H1 (cell line): ENCODE data around the gene CLPTM1L. TPM values are rescaled to one million over a fixed set of nuclear protein-coding genes. Genes with fewer than 3 reads are reported as not detected.

Experiments used
- CTCF ChIA-PET: fragments of 300-600 bp; sonication (Branson Sonifier 250); formaldehyde crosslinking; loops from one replicate; lab custom pipeline; 2021; ENCODE audit not compliant: partially characterized antibody; lab: Charles Lee
- POLR2A ChIA-PET: fragments of 300-600 bp; sonication (Branson Sonifier 250); formaldehyde crosslinking; loops from one replicate; lab custom pipeline; 2021; ENCODE audit warnings: inconsistent platforms; ENCODE audit not compliant: partially characterized antibody; lab: Charles Lee
- DNase-seq, 2 experiments: peaks; one replicate each; pipeline versions ENCODE4 v3.0.0 to v3.0.0-alpha.2; 2010 to 2022; ENCODE audit warnings: low spot score in 2 of 2, low read depth in 1 of 2, mixed read lengths in 1 of 2
- FAIRE-seq: peaks from 2 replicates; lab custom pipeline; 2011; peaks lifted over from hg19 to GRCh38; lab: Jason Lieb, UNC
- H2AFZ ChIP-seq: 2 replicates; pipeline ENCODE4 v1.8.1; 2012; ENCODE audit warnings: low read length, inconsistent platforms
- H2AK5ac ChIP-seq: 2 replicates; pipeline ENCODE4 v1.6.1; 2013; ENCODE audit warnings: low read depth, low read length
- H2BK120ac ChIP-seq: replicated peaks from 2 replicates; pipeline ENCODE3; 2013; ENCODE audit warnings: low read depth, low read length, inconsistent platforms
- H2BK12ac ChIP-seq: 2 replicates; pipeline ENCODE4 v1.6.1; 2013; ENCODE audit warnings: low read depth, low read length
- H2BK15ac ChIP-seq: 2 replicates; pipeline ENCODE4 v1.6.1; 2013; ENCODE audit warnings: low read length
- H2BK20ac ChIP-seq: 2 replicates; pipeline ENCODE4 v1.6.1; 2013; ENCODE audit warnings: low read length
- H2BK5ac ChIP-seq: 2 replicates; pipeline ENCODE4 v1.6.1; 2013; ENCODE audit warnings: low read depth, low read length
- H3K14ac ChIP-seq: 2 replicates; pipeline ENCODE4 v1.6.1; 2013; ENCODE audit warnings: inconsistent platforms; ENCODE audit not compliant: insufficient read length
- H3K18ac ChIP-seq: 2 replicates; pipeline ENCODE4 v1.6.1; 2013; ENCODE audit warnings: low read length; ENCODE audit errors: extremely low read depth
- H3K23ac ChIP-seq: 2 replicates; pipeline ENCODE4 v1.6.1; 2013; ENCODE audit warnings: inconsistent platforms; ENCODE audit not compliant: insufficient read length
- H3K23me2 ChIP-seq: 2 replicates; pipeline ENCODE4 v1.6.1; 2013; ENCODE audit warnings: low read depth, low read length
- H3K27ac ChIP-seq: 2 replicates; pipeline ENCODE4 v1.6.1; 2011; ENCODE audit warnings: low read depth, low read length, inconsistent platforms
- H3K27me3 ChIP-seq, 4 experiments: replicated peaks in 1 of 4; 1 replicate in 1 of 4; 2 replicates in 3 of 4; pipeline versions ENCODE4 v1.6.1 to v1.8.1; 2011 to 2013; ENCODE audit warnings: low read length in 3 of 4, mild to moderate bottlenecking in 3 of 4, inconsistent platforms in 2 of 4, mixed read lengths in 2 of 4, moderate library complexity in 1 of 4; ENCODE audit not compliant: control insufficient read depth in 3 of 4, insufficient read depth in 3 of 4; ENCODE audit errors: extremely low read depth in 1 of 4
- H3K36me3 ChIP-seq, 4 experiments: 2 replicates each; pipeline versions ENCODE4 v1.6.1 to v1.8.1; 2011 to 2013; ENCODE audit warnings: mild to moderate bottlenecking in 4 of 4, low read length in 3 of 4, moderate library complexity in 2 of 4, control low read depth in 1 of 4, inconsistent platforms in 1 of 4; ENCODE audit not compliant: insufficient read depth in 4 of 4, control insufficient read depth in 2 of 4
- H3K4ac ChIP-seq: replicated peaks from 2 replicates; pipeline ENCODE3; 2013; ENCODE audit warnings: low read length, low read depth, mixed read lengths, inconsistent platforms; ENCODE audit not compliant: insufficient read length
- H3K4me1 ChIP-seq, 4 experiments: replicated peaks in 1 of 4; 1 replicate in 1 of 4; 2 replicates in 3 of 4; pipeline versions ENCODE4 v1.6.1 to v1.8.1; 2011 to 2013; ENCODE audit warnings: low read length in 3 of 4, inconsistent platforms in 2 of 4, mixed read lengths in 1 of 4; ENCODE audit not compliant: insufficient read depth in 4 of 4, control insufficient read depth in 3 of 4
- H3K4me2 ChIP-seq, 2 experiments: 2 replicates each; pipeline versions ENCODE4 v1.6.1 to v1.8.1; 2011 to 2013; ENCODE audit warnings: low read depth in 2 of 2, low read length in 2 of 2, control low read depth in 1 of 2, inconsistent platforms in 1 of 2, mild to moderate bottlenecking in 1 of 2; ENCODE audit not compliant: insufficient read depth in 1 of 2
- H3K4me3 ChIP-seq, 4 experiments: fragments of 200-600, 300-600 bp in 1 of 4; sonication (generic), shearing (Covaris generic), sonication (Bioruptor Twin) in 1 of 4; 2 replicates each; pipeline versions ENCODE4 v1.5.1 to v1.8.1; 2011 to 2016; ENCODE audit warnings: low read length in 4 of 4, low read depth in 3 of 4, control low read depth in 2 of 4, inconsistent platforms in 2 of 4, mild to moderate bottlenecking in 2 of 4, mixed read lengths in 1 of 4, moderate library complexity in 1 of 4; ENCODE audit not compliant: insufficient read depth in 2 of 4; ENCODE audit errors: extremely low read depth in 1 of 4
- H3K56ac ChIP-seq: replicated peaks from 2 replicates; pipeline ENCODE3; 2013; ENCODE audit warnings: low read depth, mild to moderate bottlenecking, mixed read lengths, low read length, inconsistent platforms; ENCODE audit not compliant: insufficient read length
- H3K79me1 ChIP-seq: 2 replicates; pipeline ENCODE4 v1.6.1; 2013; ENCODE audit warnings: low read depth, low read length, control low read depth
- H3K79me2 ChIP-seq, 2 experiments: 2 replicates each; pipeline versions ENCODE4 v1.6.1 to v1.8.1; 2012 to 2013; ENCODE audit warnings: low read length in 2 of 2, mild to moderate bottlenecking in 2 of 2, inconsistent platforms in 1 of 2; ENCODE audit not compliant: insufficient read depth in 2 of 2, control insufficient read depth in 1 of 2
- H3K9ac ChIP-seq, 4 experiments: replicated peaks in 1 of 4; 1 replicate in 1 of 4; 2 replicates in 3 of 4; pipeline versions ENCODE4 v1.6.1 to v1.8.1; 2011 to 2013; ENCODE audit warnings: low read depth in 3 of 4, low read length in 3 of 4, control low read depth in 2 of 4, mild to moderate bottlenecking in 2 of 4, moderate library complexity in 2 of 4, inconsistent platforms in 1 of 4; ENCODE audit errors: extremely low read depth in 1 of 4
- H3K9me3 ChIP-seq, 2 experiments: 2 replicates each; pipeline versions ENCODE4 v1.6.1 to v1.8.1; 2012 to 2013; ENCODE audit warnings: mild to moderate bottlenecking in 2 of 2, moderate library complexity in 2 of 2, control low read depth in 1 of 2, inconsistent platforms in 1 of 2, low read depth in 1 of 2, low read length in 1 of 2, mixed read lengths in 1 of 2; ENCODE audit not compliant: insufficient read depth in 2 of 2
- H4K20me1 ChIP-seq, 2 experiments: replicated peaks in 1 of 2; 2 replicates each; pipeline versions ENCODE3 to v1.8.1; 2011 to 2013; ENCODE audit warnings: inconsistent platforms in 2 of 2, low read length in 2 of 2, mild to moderate bottlenecking in 1 of 2; ENCODE audit not compliant: insufficient read depth in 2 of 2, control insufficient read depth in 1 of 2
- H4K5ac ChIP-seq: 2 replicates; pipeline ENCODE4 v1.6.1; 2013; ENCODE audit warnings: low read length, low read depth, mixed read lengths, inconsistent platforms; ENCODE audit not compliant: insufficient read length
- H4K8ac ChIP-seq: 2 replicates; pipeline ENCODE4 v1.8.0; 2013; ENCODE audit warnings: mild to moderate bottlenecking, moderate library complexity, low read length, inconsistent platforms; ENCODE audit not compliant: insufficient read depth; ENCODE audit errors: extremely low read depth
- H4K91ac ChIP-seq: replicated peaks from 2 replicates; pipeline ENCODE3; 2013; ENCODE audit warnings: low read length, mixed read lengths, inconsistent platforms; ENCODE audit not compliant: insufficient read length
- BACH1 ChIP-seq: IDR thresholded peaks from 2 replicates; pipeline ENCODE4 v1.6.1; 2012; ENCODE audit warnings: low read length, improper control_type of control experiment
- BCL11A ChIP-seq, 2 experiments: IDR thresholded peaks; one replicate each; pipeline ENCODE4 v1.6.1; 2011; ENCODE audit warnings: low read depth in 2 of 2, low read length in 2 of 2, mild to moderate bottlenecking in 2 of 2
- BRCA1 ChIP-seq: IDR thresholded peaks from 2 replicates; pipeline ENCODE4 v1.6.1; 2012; ENCODE audit warnings: low read depth, low read length, improper control_type of control experiment
- EGR1 ChIP-seq: IDR thresholded peaks from 2 replicates; pipeline ENCODE4 v1.6.1; 2011; ENCODE audit warnings: low read depth, low read length, borderline replicate concordance
- MAFK ChIP-seq: IDR thresholded peaks from 2 replicates; pipeline ENCODE4 v1.6.1; 2012; ENCODE audit warnings: low read depth, mild to moderate bottlenecking, improper control_type of control experiment, low read length
- POLR2A ChIP-seq, 2 experiments: IDR thresholded peaks; 1 replicate in 1 of 2; 2 replicates in 1 of 2; pipeline ENCODE4 v1.6.1; 2011; ENCODE audit warnings: low read depth in 2 of 2, low read length in 2 of 2, mild to moderate bottlenecking in 2 of 2; ENCODE audit errors: control extremely low read depth in 1 of 2
- RFX5 ChIP-seq: IDR thresholded peaks from 2 replicates; pipeline ENCODE4 v1.6.1; 2011; ENCODE audit warnings: low read depth, low read length, improper control_type of control experiment, borderline replicate concordance
- SIX5 ChIP-seq: IDR thresholded peaks from 2 replicates; pipeline ENCODE4 v1.6.1; 2011; ENCODE audit warnings: mild to moderate bottlenecking, low read depth, low read length
- SP2 ChIP-seq: IDR thresholded peaks from 2 replicates; pipeline ENCODE4 v1.6.1; 2012; ENCODE audit warnings: mild to moderate bottlenecking, low read length, inconsistent platforms
- ZNF274 ChIP-seq: IDR thresholded peaks from 2 replicates; pipeline ENCODE4 v1.7.0; 2012; ENCODE audit warnings: low read length, borderline replicate concordance; ENCODE audit errors: extremely low read depth
- WGBS, 2 experiments: shearing (Covaris generic) in 1 of 2; methylation state at CpG; one replicate each; pipeline versions ENCODE4 v1.1.6 to v1.1.7; 2013 to 2015; ENCODE audit warnings: low lambda C conversion rate in 2 of 2, mixed read lengths in 2 of 2, inconsistent platforms in 1 of 2, low coverage in 1 of 2, missing lambda C conversion rate in 1 of 2; ENCODE audit not compliant: insufficient replicate concordance in 2 of 2, insufficient coverage in 1 of 2, insufficient read length in 1 of 2; ENCODE audit errors: extremely low coverage in 1 of 2, missing lambda C conversion rate in 1 of 2; 5-methylcytosine and 5-hydroxymethylcytosine counted together
- polyA plus RNA-seq, 7 experiments: library from polyadenylated mRNA; depleted of rRNA in 3 of 7; stranded (reverse) in 5 of 7; unstranded in 2 of 7; fragments of >200 nt in 5 of 7; fragments of 200-250 nt in 2 of 7; gene quantifications; 1 replicate in 5 of 7; 2 replicates in 1 of 7; 4 replicates in 1 of 7; pipeline versions ENCODE4 v1.2.1 to v1.2.3, GENCODE V29; 2011 to 2013; ENCODE audit warnings: missing spikeins in 2 of 7, mixed read lengths in 2 of 7
- total RNA-seq: library from RNA; stranded (reverse); fragmentation: NEBNext Ultra II Directional; extraction: Animal tissue kit (Norgen Biotek cat#: 25700); gene quantifications from 2 replicates; pipeline ENCODE4 v1.2.1, GENCODE V29; 2021

Gene CLPTM1L
- total and polyA plus RNA-seq, 2 of the 8 experiments (the other 6 are each of a cell fraction or from before 2014, with no cell fraction given) = 102 to 119 TPM

DNA sequence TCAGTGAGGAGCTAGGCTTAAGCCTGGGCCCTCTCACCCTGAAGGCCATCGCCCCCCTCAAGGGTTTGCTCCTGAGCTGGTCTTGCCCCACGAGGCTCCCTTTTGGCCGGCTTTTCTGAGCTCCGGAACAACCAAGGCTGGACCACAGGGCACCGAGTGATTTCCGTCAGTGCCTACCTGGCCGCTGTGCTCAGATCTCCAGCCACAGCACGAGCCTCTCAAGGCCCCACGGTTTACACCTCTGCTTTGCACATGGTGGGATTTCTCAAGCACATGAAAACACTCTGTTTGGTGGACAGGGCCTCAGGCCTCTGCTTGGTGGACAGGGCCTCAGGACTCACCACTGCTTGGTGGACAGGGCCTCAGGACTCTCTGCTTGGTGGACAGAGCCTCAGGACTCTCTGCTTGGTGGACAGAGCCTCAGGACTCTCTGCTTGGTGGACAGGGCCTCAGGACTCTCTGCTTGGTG, 15.8 kb downstream of the CLPTM1L start:
- H4K8ac ChIP-seq = no peak overlapping the region
- no peak overlapping the region for H2BK5ac ChIP-seq
- H3K56ac ChIP-seq = no peak overlapping the region
- H2BK120ac ChIP-seq = no peak overlapping the region
- H3K4ac ChIP-seq = no peak overlapping the region
- H3K14ac ChIP-seq = no peak overlapping the region
- H3K36me3 ChIP-seq = peaks cover 18 to 65% (median 43%) of the 10 kb centered on the region in 4 experiments
- peaks cover 0 to 4% of the 10 kb centered on the region in 2 experiments; a peak in 1 of 4 replicates for H3K9me3 ChIP-seq
- H3K4me3 ChIP-seq = no peak overlapping the region
- no peak overlapping the region for H2AK5ac ChIP-seq
- FAIRE-seq = no peak
- CTCF ChIA-PET = interaction anchor here (1.4 to 1.6 kb wide), 4 partner anchors 11 to 26 kb away, joined by 3 to 8 read pairs (median 4); no protein-coding TSS in a partner anchor
- H4K20me1 ChIP-seq = peaks cover 2 to 20% of the 10 kb centered on the region in 2 experiments
- no peak overlapping the region for H3K23ac ChIP-seq
- no peak overlapping the region for H4K91ac ChIP-seq
- peaks cover 0 to 6% of the 10 kb centered on the region in 2 experiments; a peak in 2 of 4 replicates for H3K79me2 ChIP-seq
- H3K18ac ChIP-seq = no peak overlapping the region
- H3K4me1 ChIP-seq = no peaks in the 10 kb centered on the region; a peak in 1 of 7 replicates
- H2BK20ac ChIP-seq = no peak overlapping the region
- H3K79me1 ChIP-seq = peaks cover 2% of the 10 kb centered on the region
- no peak overlapping the region for H2AFZ ChIP-seq
- no peak overlapping the region for H2BK15ac ChIP-seq
- no peak for DNase-seq
- WGBS, 2 experiments = 96% methylated on average over 9 of the region's 9 CpGs; no CpG with 5 or more reads in 1 of the 2 experiments
- no peak overlapping the region for H4K5ac ChIP-seq
- no peak overlapping the region for H2BK12ac ChIP-seq
- no peaks in the 10 kb centered on the region for H3K27me3 ChIP-seq
- H3K4me2 ChIP-seq = no peak overlapping the region
- no peak overlapping the region for H3K27ac ChIP-seq
- H3K9ac ChIP-seq = no peak overlapping the region
- POLR2A ChIA-PET = interaction anchor here (0.6 to 4.3 kb wide), 3 partner anchors 11 to 242 kb away, joined by 3 to 15 read pairs (median 3); no protein-coding TSS in a partner anchor
- TF ChIP-seq POLR2A (IDR thresholded peaks at IDR 0.05; ENCODE audit: control extremely low read depth in 1 of 2, low read depth in 2 of 2, low read length in 2 of 2) (no peak), BACH1 (no peak), ZNF274 (no peak), BRCA1 (no peak), SIX5 (no peak), SP2 (no peak), RFX5 (no peak), MAFK (no peak), BCL11A (IDR thresholded peaks at IDR 0.05; ENCODE audit: low read depth in 2 of 2, low read length in 2 of 2) (no peak), EGR1 (no peak)
- H3K23me2 ChIP-seq = no peaks in the 10 kb centered on the region
